CD14-positive monocyte (primary cell): ENCODE results near the gene SH3BGR. TPM values are rescaled to one million over a fixed set of nuclear protein-coding genes. Genes with fewer than 3 reads are reported as not detected.

Source experiments
- DNase-seq, 3 donors: peaks; one replicate each; pipeline ENCODE4 v3.0.0-alpha.2; 2011 to 2022
- H2AFZ ChIP-seq: 2 replicates; pipeline ENCODE4 v1.6.0; 2012; ENCODE audit warnings: mild to moderate bottlenecking, low read depth, low read length, inconsistent platforms; ENCODE audit not compliant: insufficient read depth, poor library complexity, severe bottlenecking
- H3K27ac ChIP-seq, 2 donors: 1 replicate in 1 of 2; 2 replicates in 1 of 2; pipeline ENCODE4 v1.5.1; 2012 to 2013; ENCODE audit warnings: low read length in 2 of 2, control low read depth in 1 of 2, inconsistent platforms in 1 of 2, low read depth in 1 of 2, mild to moderate bottlenecking in 1 of 2
- H3K27me3 ChIP-seq, 2 donors: one replicate each; pipeline versions ENCODE4 v1.6.0 to v1.6.1; 2011 to 2013; ENCODE audit warnings: low read length in 2 of 2; ENCODE audit not compliant: control insufficient read depth in 2 of 2, insufficient read depth in 2 of 2
- H3K36me3 ChIP-seq, 2 donors: replicated peaks in 1 of 2; 1 replicate in 1 of 2; 2 replicates in 1 of 2; pipeline versions ENCODE4 v1.5.1 to v1.6.1; 2012 to 2013; ENCODE audit warnings: low read length in 2 of 2, control low read depth in 1 of 2, inconsistent platforms in 1 of 2, mild to moderate bottlenecking in 1 of 2; ENCODE audit not compliant: insufficient read depth in 2 of 2, control insufficient read depth in 1 of 2
- H3K4me1 ChIP-seq, 2 donors: 1 replicate in 1 of 2; 2 replicates in 1 of 2; pipeline versions ENCODE4 v1.5.1 to v1.6.1; 2012 to 2013; ENCODE audit warnings: low read length in 2 of 2, control low read depth in 1 of 2, inconsistent platforms in 1 of 2, mild to moderate bottlenecking in 1 of 2, moderate library complexity in 1 of 2; ENCODE audit not compliant: insufficient read depth in 2 of 2, control insufficient read depth in 1 of 2
- H3K4me2 ChIP-seq: replicated peaks from 2 replicates; pipeline ENCODE3; 2012; ENCODE audit warnings: low read length, moderate library complexity, mild to moderate bottlenecking; ENCODE audit not compliant: poor library complexity, severe bottlenecking; ENCODE audit errors: extremely low read depth
- H3K4me3 ChIP-seq, 3 experiments: fragments of 200-600 bp in 1 of 3; sonication (generic) in 1 of 3; replicated peaks in 1 of 3; 1 replicate in 2 of 3; 2 replicates in 1 of 3; pipeline ENCODE4 v1.5.1; 2011 to 2013; ENCODE audit warnings: low read length in 3 of 3, mild to moderate bottlenecking in 3 of 3, control low read depth in 2 of 3, low read depth in 2 of 3, inconsistent platforms in 1 of 3, moderate library complexity in 1 of 3
- H3K79me2 ChIP-seq: 2 replicates; pipeline ENCODE4 v1.6.0; 2012; ENCODE audit warnings: mild to moderate bottlenecking, control low read depth, inconsistent platforms, low read length, moderate library complexity; ENCODE audit not compliant: insufficient read depth
- H3K9ac ChIP-seq: 2 replicates; pipeline ENCODE4 v1.6.0; 2017; ENCODE audit warnings: low read length, mild to moderate bottlenecking; ENCODE audit not compliant: insufficient read depth, poor library complexity, severe bottlenecking
- H3K9me3 ChIP-seq, 2 donors: replicated peaks in 1 of 2; 1 replicate in 1 of 2; 2 replicates in 1 of 2; pipeline versions ENCODE4 v1.5.1 to v1.6.1; 2012 to 2013; ENCODE audit warnings: low read length in 2 of 2, control low read depth in 1 of 2; ENCODE audit not compliant: control insufficient read depth in 1 of 2, insufficient read depth in 1 of 2
- H4K20me1 ChIP-seq: 2 replicates; pipeline ENCODE4 v1.6.0; 2012; ENCODE audit warnings: mild to moderate bottlenecking, low read length, control low read depth, moderate library complexity; ENCODE audit not compliant: insufficient read depth
- H3K27ac Mint-ChIP-seq, 7 donors: one replicate each; pipeline ENCODE4 v1.8.0; 2020; ENCODE audit warnings: mild to moderate bottlenecking in 7 of 7, mixed read lengths in 7 of 7, moderate library complexity in 6 of 7, inconsistent platforms in 2 of 7
- H3K27me3 Mint-ChIP-seq, 3 donors: one replicate each; pipeline ENCODE4 v1.8.0; 2021 to 2022; ENCODE audit warnings: low read depth in 3 of 3, mild to moderate bottlenecking in 3 of 3, mixed read lengths in 3 of 3, moderate library complexity in 3 of 3, inconsistent platforms in 1 of 3
- H3K36me3 Mint-ChIP-seq, 2 donors: one replicate each; pipeline ENCODE4 v1.8.0; 2020; ENCODE audit warnings: mixed read lengths in 2 of 2, inconsistent platforms in 1 of 2, mild to moderate bottlenecking in 1 of 2
- H3K4me1 Mint-ChIP-seq: one replicate; pipeline ENCODE4 v1.8.0; 2020; ENCODE audit warnings: mild to moderate bottlenecking, mixed read lengths
- H3K4me3 Mint-ChIP-seq, 2 donors: one replicate each; pipeline ENCODE4 v1.8.0; 2020; ENCODE audit warnings: mild to moderate bottlenecking in 2 of 2, mixed read lengths in 2 of 2, moderate library complexity in 1 of 2
- H3K9me3 Mint-ChIP-seq, 7 donors: one replicate each; pipeline ENCODE4 v1.8.0; 2020 to 2022; ENCODE audit warnings: mixed read lengths in 7 of 7, mild to moderate bottlenecking in 6 of 7, moderate library complexity in 6 of 7, inconsistent platforms in 2 of 7
- CTCF ChIP-seq: fragments of 200-600 bp; IDR thresholded peaks from one replicate; pipeline ENCODE4 v1.8.0; 2022; ENCODE audit warnings: antibody characterized with exemption, mild to moderate bottlenecking
- WGBS: methylation state at CpG from one replicate; pipeline ENCODE4 v1.1.5; 2013; ENCODE audit warnings: missing lambda C conversion rate; ENCODE audit not compliant: insufficient coverage; 5-methylcytosine and 5-hydroxymethylcytosine counted together
- intact Hi-C, 2 donors: fragments of 100-400 bp; cut with micrococcal nuclease; formaldehyde crosslinking; loops; one replicate each; pipeline versions ENCODE4 v1.15.0 to v1.15.1; 2023
- polyA plus RNA-seq, 3 donors: library from polyadenylated mRNA; depleted of rRNA in 1 of 3; unstranded in 2 of 3; stranded (reverse) in 1 of 3; fragments of 300-500 nt in 2 of 3; fragments of >200 nt in 1 of 3; fragmentation: Illumina TruSeq in 2 of 3; gene quantifications; 1 replicate in 2 of 3; 2 replicates in 1 of 3; pipeline ENCODE4 v1.2.3, GENCODE V29; 2012 to 2021

Gene SH3BGR
- polyA plus RNA-seq, 3 donors, result 0.36 to 0.72 TPM; not detected in 1

- intact Hi-C loops, result loop anchor here (2.0 to 5.0 kb wide), 2 partner anchors 196 to 198 kb away; no protein-coding TSS in a partner anchor
These were observed 67.1 kb downstream of the SH3BGR start for GRCh38 chr21:39518847-39519210.

DNA sequence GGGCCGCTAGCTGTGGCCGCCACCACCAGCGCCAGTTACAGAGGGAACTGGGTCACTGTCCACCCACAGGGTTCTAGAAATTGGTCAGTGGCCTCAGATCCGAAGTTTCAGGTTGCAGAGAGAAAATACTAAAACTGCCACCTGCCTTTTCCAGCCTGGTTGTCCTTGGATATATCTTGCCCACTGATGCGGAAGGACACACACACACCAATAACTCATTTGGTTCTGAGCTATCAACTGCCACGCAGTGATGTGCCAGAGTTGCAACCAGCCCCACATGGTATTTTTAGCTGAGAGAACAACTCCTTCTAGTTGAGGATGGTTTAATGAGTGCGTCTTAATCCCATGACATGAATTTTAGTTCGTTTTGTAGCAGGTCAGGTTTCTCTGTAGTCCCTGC lies 68.1 kb downstream of the SH3BGR start:
- Histone ChIP-seq H3K4me1 (no peaks in the 10 kb centered on the region), H3K9ac (no peak overlapping the region), H3K79me2 (no peaks in the 10 kb centered on the region), H3K4me3 (no peak overlapping the region), H3K36me3 (no peaks in the 10 kb centered on the region), H3K4me2 (no peak overlapping the region), H2AFZ (no peak overlapping the region), H4K20me1 (no peaks in the 10 kb centered on the region), H3K27ac (no peak overlapping the region), H3K27me3 (no peaks in the 10 kb centered on the region), H3K9me3 (no peaks in the 10 kb centered on the region)
- intact Hi-C loops, result loop anchor here (2.0 to 5.0 kb wide), 2 partner anchors 195 to 197 kb away; no protein-coding TSS in a partner anchor
- no peak for TF ChIP-seq CTCF
- H3K27ac Mint-ChIP-seq, result no peak overlapping the region
- DNase-seq, result no peak
- WGBS, result 97% methylated on average over 5 of the region's 8 CpGs
- H3K4me3 Mint-ChIP-seq, result no peak overlapping the region
- no peaks in the 10 kb centered on the region for H3K4me1 Mint-ChIP-seq
- no peaks in the 10 kb centered on the region for H3K36me3 Mint-ChIP-seq
- H3K9me3 Mint-ChIP-seq, result peaks cover 0 to 3% (median 0%) of the 10 kb centered on the region in 7 donors
- peaks cover 2 to 12% (median 2%) of the 10 kb centered on the region in 3 donors for H3K27me3 Mint-ChIP-seq

More at GRCh38 chr21:39518847-39519210, 67.1 kb downstream of the SH3BGR start:
- Histone ChIP-seq H3K27me3 (no peaks in the 10 kb centered on the region), H3K27ac (no peak overlapping the region), H4K20me1 (no peaks in the 10 kb centered on the region), H3K9me3 (no peaks in the 10 kb centered on the region), H3K79me2 (no peaks in the 10 kb centered on the region), H3K4me1 (no peaks in the 10 kb centered on the region), H3K4me2 (no peak overlapping the region), H3K9ac (no peak overlapping the region), H3K36me3 (no peaks in the 10 kb centered on the region), H3K4me3 (no peak overlapping the region), H2AFZ (no peak overlapping the region)
- peaks cover 2 to 8% (median 2%) of the 10 kb centered on the region in 3 donors for H3K27me3 Mint-ChIP-seq
- H3K4me1 Mint-ChIP-seq, result no peaks in the 10 kb centered on the region
- no peak overlapping the region for H3K4me3 Mint-ChIP-seq
- 100% methylated on average over 2 of the region's 5 CpGs for WGBS
- H3K9me3 Mint-ChIP-seq, result no peaks in the 10 kb centered on the region
- no peaks in the 10 kb centered on the region for H3K36me3 Mint-ChIP-seq
- no peak overlapping the region for H3K27ac Mint-ChIP-seq
- TF ChIP-seq CTCF, result no peak
- DNase-seq, result no peak
